Measurements from ENCODE around the gene DNALI1. TPM values are rescaled to one million over a fixed set of nuclear protein-coding genes. Genes with fewer than 3 reads are reported as not detected.

The DNALI1 gene
- total RNA-seq, 1 donor from 2014 or later: 2.2 TPM

GRCh38 chr1:37612186-37612585 lies 55.4 kb downstream of the DNALI1 start:
- DNase-seq (ENCODE audit: low spot score in 2 of 2): no peak
- H3K9me3 ChIP-seq: no peaks in the 10 kb centered on the region
- intact Hi-C loops (cut with DNase I): no loop called here
- no peaks in the 10 kb centered on the region for H3K27me3 ChIP-seq
- H3K4me3 ChIP-seq: no peak overlapping the region
- H3K4me1 ChIP-seq: no peaks in the 10 kb centered on the region
- no peaks in the 10 kb centered on the region for H3K36me3 ChIP-seq
- TF ChIP-seq, protein P1, sequence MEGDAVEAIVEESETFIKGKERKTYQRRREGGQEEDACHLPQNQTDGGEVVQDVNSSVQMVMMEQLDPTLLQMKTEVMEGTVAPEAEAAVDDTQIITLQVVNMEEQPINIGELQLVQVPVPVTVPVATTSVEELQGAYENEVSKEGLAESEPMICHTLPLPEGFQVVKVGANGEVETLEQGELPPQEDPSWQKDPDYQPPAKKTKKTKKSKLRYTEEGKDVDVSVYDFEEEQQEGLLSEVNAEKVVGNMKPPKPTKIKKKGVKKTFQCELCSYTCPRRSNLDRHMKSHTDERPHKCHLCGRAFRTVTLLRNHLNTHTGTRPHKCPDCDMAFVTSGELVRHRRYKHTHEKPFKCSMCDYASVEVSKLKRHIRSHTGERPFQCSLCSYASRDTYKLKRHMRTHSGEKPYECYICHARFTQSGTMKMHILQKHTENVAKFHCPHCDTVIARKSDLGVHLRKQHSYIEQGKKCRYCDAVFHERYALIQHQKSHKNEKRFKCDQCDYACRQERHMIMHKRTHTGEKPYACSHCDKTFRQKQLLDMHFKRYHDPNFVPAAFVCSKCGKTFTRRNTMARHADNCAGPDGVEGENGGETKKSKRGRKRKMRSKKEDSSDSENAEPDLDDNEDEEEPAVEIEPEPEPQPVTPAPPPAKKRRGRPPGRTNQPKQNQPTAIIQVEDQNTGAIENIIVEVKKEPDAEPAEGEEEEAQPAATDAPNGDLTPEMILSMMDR (IDR thresholded peaks at IDR 0.05): no peak
- no peak overlapping the region for H3K27ac ChIP-seq

DNA sequence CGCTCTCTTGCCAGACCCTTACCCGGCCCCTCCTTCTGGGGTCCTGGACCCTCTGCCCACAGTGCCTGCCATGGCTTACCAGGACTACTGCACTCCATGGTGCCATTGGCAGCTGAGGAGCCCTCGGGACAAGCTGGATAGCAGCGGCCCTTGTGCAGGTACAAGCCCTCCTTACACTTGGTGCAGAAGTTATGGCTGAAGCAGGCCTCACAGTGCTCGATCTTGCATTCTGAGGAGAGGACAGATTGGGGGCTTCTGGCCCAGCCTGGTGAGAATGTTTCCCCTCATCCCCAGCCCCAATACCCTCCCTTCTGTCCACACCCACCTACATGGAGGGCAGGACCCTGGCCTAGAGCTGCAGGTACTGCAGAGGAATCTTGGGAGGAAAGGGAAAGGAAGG lies 57.4 kb downstream of the DNALI1 start:
- intact Hi-C loops (cut with DNase I): no loop called here
- no peak for DNase-seq (ENCODE audit: low spot score in 2 of 2)

DNA sequence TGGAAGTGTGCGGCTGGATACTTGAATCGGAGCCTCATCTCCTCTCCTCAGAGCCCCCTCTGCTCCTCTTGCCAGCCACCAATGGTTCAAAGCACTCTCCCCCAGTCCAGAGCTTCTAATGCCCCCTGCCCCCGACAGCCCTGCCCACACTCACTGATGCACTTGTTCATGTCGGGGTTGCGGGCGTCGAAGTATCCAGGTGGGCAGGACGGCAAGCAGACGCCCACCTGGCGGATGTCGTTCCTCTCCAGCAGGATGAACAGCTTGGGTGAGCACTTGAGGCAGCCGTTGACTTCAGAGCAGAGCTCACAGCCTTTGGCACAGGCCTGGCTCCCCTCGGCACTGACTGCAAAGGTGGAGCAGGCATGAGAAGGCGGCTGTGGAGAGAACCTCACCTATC lies 59.6 kb downstream of the DNALI1 start:
- no peak overlapping the region for H3K4me3 ChIP-seq

More for the DNA sequence above, 57.4 kb downstream of the DNALI1 start:
- Histone ChIP-seq H3K9me3 (no peaks in the 10 kb centered on the region), H3K4me1 (no peaks in the 10 kb centered on the region), H3K36me3 (no peaks in the 10 kb centered on the region), H3K4me3 (no peak overlapping the region), H3K27ac (no peak overlapping the region), H3K27me3 (no peaks in the 10 kb centered on the region)
- TF ChIP-seq, protein P1 (IDR thresholded peaks at IDR 0.05): no peak

More for the DNA sequence above, 59.6 kb downstream of the DNALI1 start:
- TF ChIP-seq, protein P1 (IDR thresholded peaks at IDR 0.05): no peak
- H3K27me3 ChIP-seq: no peaks in the 10 kb centered on the region
- H3K9me3 ChIP-seq: no peaks in the 10 kb centered on the region
- intact Hi-C loops (cut with DNase I): no loop called here
- H3K4me1 ChIP-seq: no peaks in the 10 kb centered on the region
- DNase-seq (ENCODE audit: low spot score in 2 of 2): no peak
- H3K27ac ChIP-seq: no peak overlapping the region
- no peaks in the 10 kb centered on the region for H3K36me3 ChIP-seq

Other genes with a start within 250 kb of the DNALI1 start
- 12.8 TPM for gene ZC3H12A, start 82.4 kb upstream of the DNALI1 start, total RNA-seq
- gene MEAF6, start 42.2 kb upstream of the DNALI1 start, total RNA-seq: 12.3 TPM
- 14.4 TPM for gene SNIP1, start 2.6 kb upstream of the DNALI1 start, total RNA-seq
- 17.0 TPM for gene GNL2, start 39.0 kb downstream of the DNALI1 start, total RNA-seq
- not detected for gene RSPO1, start 78.0 kb downstream of the DNALI1 start, total RNA-seq
- 0.75 TPM for gene CDCA8, start 135.6 kb downstream of the DNALI1 start, total RNA-seq
- 0.11 TPM for gene EPHA10, start 208.2 kb downstream of the DNALI1 start, total RNA-seq
- gene MANEAL, start 236.9 kb downstream of the DNALI1 start, total RNA-seq: 0.43 TPM